GM13977 (cell line): ENCODE measurements around the gene E2F1.

Experiments
- DNase-seq: peaks from one replicate; pipeline ENCODE4 v3.0.0; 2012; ENCODE audit warnings: low spot score
- in situ Hi-C: fragments of 300-500 bp; cut with MboI; formaldehyde crosslinking; loops from one replicate; pipeline ENCODE4 v1.12.0; 2022; ENCODE audit warnings: low sequenced_read_pairs, low pct_unique_long_range_greater_than_20kb, mixed read lengths, inconsistent platforms; ENCODE audit not compliant: unreplicated experiment
- TF ChIP-seq, protein P1 (sequence below): IDR thresholded peaks from 2 replicates; pipeline ENCODE4 v1.5.1; 2012; ENCODE audit warnings: mild to moderate bottlenecking, control low read depth; ENCODE audit not compliant: insufficient read depth; ENCODE audit errors: extremely low read depth, missing control alignments

The E2F1 gene

DNA sequence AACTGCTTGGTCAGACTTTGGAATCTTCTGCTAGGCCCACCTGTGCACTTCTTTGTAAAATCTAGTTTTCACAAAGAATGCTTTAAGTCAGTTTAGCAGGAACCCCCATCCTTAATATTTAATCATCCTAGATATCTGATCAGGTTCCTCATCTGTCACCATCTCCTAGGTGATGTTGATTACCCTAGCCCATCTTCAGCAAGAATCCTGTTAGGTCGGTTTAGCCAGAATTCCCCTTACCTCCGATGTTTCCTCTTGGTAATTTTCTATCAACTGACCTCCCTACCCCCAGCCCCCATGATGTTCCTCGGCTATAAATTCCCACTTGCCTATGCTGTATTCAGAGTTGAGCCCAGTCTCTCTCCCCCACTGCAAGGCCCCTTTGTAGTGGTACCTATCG, 42.9 kb upstream of the E2F1 start:
- DNase-seq: no peak
- TF ChIP-seq, protein P1, sequence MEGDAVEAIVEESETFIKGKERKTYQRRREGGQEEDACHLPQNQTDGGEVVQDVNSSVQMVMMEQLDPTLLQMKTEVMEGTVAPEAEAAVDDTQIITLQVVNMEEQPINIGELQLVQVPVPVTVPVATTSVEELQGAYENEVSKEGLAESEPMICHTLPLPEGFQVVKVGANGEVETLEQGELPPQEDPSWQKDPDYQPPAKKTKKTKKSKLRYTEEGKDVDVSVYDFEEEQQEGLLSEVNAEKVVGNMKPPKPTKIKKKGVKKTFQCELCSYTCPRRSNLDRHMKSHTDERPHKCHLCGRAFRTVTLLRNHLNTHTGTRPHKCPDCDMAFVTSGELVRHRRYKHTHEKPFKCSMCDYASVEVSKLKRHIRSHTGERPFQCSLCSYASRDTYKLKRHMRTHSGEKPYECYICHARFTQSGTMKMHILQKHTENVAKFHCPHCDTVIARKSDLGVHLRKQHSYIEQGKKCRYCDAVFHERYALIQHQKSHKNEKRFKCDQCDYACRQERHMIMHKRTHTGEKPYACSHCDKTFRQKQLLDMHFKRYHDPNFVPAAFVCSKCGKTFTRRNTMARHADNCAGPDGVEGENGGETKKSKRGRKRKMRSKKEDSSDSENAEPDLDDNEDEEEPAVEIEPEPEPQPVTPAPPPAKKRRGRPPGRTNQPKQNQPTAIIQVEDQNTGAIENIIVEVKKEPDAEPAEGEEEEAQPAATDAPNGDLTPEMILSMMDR: no peak
- in situ Hi-C loops: no loop called here

DNA sequence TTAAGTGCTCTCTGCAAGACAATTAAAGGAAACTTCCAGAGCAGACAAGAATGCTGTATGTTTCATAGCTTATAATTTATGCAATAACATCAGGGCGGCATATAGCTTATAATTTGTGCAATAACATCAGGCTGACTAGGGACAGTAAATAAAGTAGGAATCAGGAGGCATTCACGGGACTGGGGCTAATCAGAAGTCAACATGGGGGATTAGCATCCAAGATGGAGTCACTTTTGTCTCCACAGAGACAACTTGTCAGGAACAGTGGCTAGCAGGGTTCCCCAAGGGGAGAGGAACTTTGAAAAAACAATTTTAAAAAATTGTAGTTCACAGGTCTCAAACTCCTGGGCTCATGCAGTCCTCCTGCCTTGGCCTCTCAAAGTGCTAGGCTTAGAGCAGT, 42.3 kb upstream of the E2F1 start:
- TF ChIP-seq, protein P1: no peak
- in situ Hi-C loops: no loop called here
- DNase-seq: no peak

DNA sequence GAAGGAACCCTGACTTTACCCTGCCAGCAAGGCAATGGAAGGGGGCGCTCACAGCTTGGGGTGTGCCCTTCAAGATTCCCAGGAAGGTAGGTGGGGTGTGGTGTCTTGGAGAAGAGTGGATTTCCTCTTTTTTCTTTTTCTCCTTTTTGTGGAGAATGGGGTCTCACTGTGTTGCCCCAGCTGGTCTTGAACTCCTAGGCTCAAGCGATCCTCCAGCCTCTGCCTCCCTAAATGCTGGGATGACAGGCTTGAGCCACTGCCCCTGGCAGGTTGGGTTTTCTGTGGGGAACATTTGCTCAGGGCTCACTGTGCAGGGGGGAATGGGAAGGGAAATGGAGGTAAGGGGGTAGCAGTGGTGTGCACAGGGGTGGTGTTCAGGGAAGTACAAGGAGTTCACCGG, 41.6 kb upstream of the E2F1 start:
- no peak for DNase-seq
- in situ Hi-C loops: no loop called here
- TF ChIP-seq, protein P1: no peak

DNA sequence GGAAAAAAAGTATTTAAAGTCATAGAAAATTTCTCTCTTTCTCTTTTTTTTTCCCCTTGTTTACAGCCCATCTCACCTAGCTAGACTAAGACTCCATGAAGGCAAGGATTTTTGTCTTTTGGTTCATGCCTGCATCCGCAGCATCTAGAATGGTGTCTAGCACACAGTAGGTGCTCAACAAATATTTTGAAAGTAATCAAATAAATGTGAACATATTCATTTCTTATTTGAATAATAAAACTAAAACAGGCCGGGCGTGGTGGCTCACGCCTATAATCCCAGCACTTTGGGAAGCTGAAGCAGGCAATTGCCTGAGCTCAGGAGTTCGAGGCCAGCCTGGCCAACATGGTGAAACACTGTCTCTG, 40.9 kb upstream of the E2F1 start:
- no peak for DNase-seq
- in situ Hi-C loops: no loop called here
- TF ChIP-seq, protein P1: no peak

DNA sequence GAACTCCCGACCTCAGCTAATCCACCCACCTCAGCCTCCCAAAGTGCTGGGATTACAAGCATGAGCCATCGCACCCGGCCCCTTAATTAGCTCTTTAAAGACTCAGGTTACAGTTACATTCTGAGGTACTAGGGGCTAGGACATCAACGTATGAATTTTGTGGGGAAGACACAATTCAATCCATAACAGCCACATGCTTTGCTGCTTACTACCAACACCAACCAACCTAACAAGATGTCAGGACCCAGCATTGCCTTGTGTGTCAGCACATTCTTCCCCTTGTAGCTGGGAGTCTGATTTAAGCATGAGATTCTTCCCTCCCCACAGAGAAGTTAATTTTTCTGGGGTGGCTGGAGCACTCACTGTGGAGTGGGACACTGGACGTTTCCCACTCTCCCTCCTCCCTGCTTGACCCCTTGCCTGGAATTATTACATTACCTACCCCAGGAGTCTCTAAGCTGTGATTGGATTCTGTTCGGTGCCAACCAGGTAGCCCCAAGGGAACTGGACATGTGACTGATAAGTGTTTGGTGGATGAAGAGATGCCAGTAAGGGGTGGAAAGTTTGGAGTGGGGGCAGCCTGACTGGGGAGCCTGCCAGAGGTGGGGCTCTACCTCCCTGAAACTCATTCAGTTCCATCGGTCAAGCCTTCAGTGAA, 39.6 kb upstream of the E2F1 start:
- DNase-seq: no peak
- in situ Hi-C loops: no loop called here
- TF ChIP-seq, protein P1: no peak

DNA sequence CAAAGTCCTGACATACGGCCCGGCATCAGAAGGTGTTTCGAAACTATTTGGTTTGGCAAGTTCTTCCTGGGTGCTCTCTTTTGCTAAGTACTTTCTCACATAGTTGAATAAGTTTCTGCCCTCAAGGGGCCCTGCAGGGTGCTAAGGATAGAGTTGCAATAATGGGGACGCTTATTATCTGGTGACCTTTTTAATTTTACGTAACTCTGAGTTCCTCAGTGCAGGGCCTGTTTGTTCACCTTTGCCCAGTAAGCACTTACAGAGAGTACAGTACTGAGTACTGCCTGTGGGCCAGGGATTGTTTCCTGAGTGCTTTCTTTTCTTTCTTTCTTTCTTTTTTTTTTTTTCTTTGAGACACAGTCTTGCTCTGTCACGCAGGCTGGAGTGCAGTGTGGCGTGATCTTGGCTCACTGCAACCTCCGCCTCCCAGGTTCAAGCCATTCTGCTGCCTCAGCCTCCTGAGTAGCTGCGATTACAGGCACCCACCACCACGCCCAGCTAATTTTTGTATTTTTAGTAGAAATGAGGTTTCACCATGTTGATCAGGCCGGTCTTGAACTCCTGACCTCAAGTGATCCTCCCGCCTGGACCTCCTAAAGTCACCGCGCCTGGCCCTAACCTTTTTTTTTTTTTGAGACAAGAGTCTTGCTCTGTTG, 38.4 kb upstream of the E2F1 start:
- no peak for DNase-seq
- in situ Hi-C loops: no loop called here
- TF ChIP-seq, protein P1: no peak
